Progenitor cell of endocrine pancreas (in vitro differentiated cells): Measurements from ENCODE around the gene C19orf73. TPM values are rescaled to one million over a fixed set of nuclear protein-coding genes. Genes with fewer than 3 reads are reported as not detected.

ENCODE experiments used
- DNase-seq: peaks from one replicate; pipeline ENCODE4 v3.0.0; 2021; ENCODE audit warnings: low spot score; ENCODE audit not compliant: unreplicated experiment
- H3K27ac Mint-ChIP-seq: 2 replicates; pipeline ENCODE4 v1.8.0; 2021; ENCODE audit warnings: mild to moderate bottlenecking, moderate library complexity, mixed read lengths
- H3K27me3 Mint-ChIP-seq: 2 replicates; pipeline ENCODE4 v1.8.0; 2021; ENCODE audit warnings: mixed read lengths
- H3K36me3 Mint-ChIP-seq: 2 replicates; pipeline ENCODE4 v1.8.0; 2022; ENCODE audit warnings: mixed read lengths; ENCODE audit not compliant: insufficient read depth
- H3K4me1 Mint-ChIP-seq: 2 replicates; pipeline ENCODE4 v1.8.0; 2021; ENCODE audit warnings: low read depth, mixed read lengths
- H3K4me3 Mint-ChIP-seq: 2 replicates; pipeline ENCODE4 v1.8.0; 2021; ENCODE audit warnings: low read depth, mild to moderate bottlenecking, moderate library complexity, mixed read lengths
- H3K9me3 Mint-ChIP-seq: 2 replicates; pipeline ENCODE4 v1.8.0; 2021; ENCODE audit warnings: low read depth, mixed read lengths
- CTCF ChIP-seq: fragments of 200-600 bp; sonication (generic); IDR thresholded peaks from one replicate; pipeline ENCODE4 v1.5.0; 2021; ENCODE audit warnings: antibody characterized with exemption, mild to moderate bottlenecking; ENCODE audit not compliant: unreplicated experiment
- total RNA-seq: library from RNA; stranded (reverse); gene quantifications from 2 replicates; pipeline ENCODE4 v1.2.1, GENCODE V29; 2021

C19orf73 gene
- total RNA-seq, 1 donor from 2014 or later: 1.5 TPM

GRCh38 chr19:49135686-49136085 is 16.7 kb upstream of the C19orf73 start:
- peaks cover 2% of the 10 kb centered on the region for H3K36me3 Mint-ChIP-seq
- peaks cover 29% of the 10 kb centered on the region for H3K27me3 Mint-ChIP-seq
- TF ChIP-seq CTCF: no peak
- no peak overlapping the region for H3K27ac Mint-ChIP-seq
- no peak overlapping the region for H3K4me3 Mint-ChIP-seq
- peaks cover 2% of the 10 kb centered on the region for H3K9me3 Mint-ChIP-seq
- no peaks in the 10 kb centered on the region for H3K4me1 Mint-ChIP-seq
- no peak for DNase-seq

- DNase-seq: no peak
- peaks cover 34% of the 10 kb centered on the region for H3K27me3 Mint-ChIP-seq
- H3K27ac Mint-ChIP-seq: no peak overlapping the region
- no peak for TF ChIP-seq CTCF
- H3K4me3 Mint-ChIP-seq: peak overlapping the region; percentile 24
- H3K4me1 Mint-ChIP-seq: no peaks in the 10 kb centered on the region
- peaks cover 2% of the 10 kb centered on the region for H3K36me3 Mint-ChIP-seq
- peaks cover 2% of the 10 kb centered on the region for H3K9me3 Mint-ChIP-seq
Observed at GRCh38 chr19:49133621-49134454, 14.9 kb upstream of the C19orf73 start.

- Mint-ChIP-seq H3K27ac (peak overlapping the region; percentile 20), H3K4me1 (no peaks in the 10 kb centered on the region), H3K4me3 (peak overlapping the region; percentile 24), H3K36me3 (peaks cover 2% of the 10 kb centered on the region), H3K27me3 (peaks cover 37% of the 10 kb centered on the region), H3K9me3 (peaks cover 2% of the 10 kb centered on the region)
- no peak for TF ChIP-seq CTCF
- DNase-seq: no peak
Observed at GRCh38 chr19:49132974-49133609, 14.1 kb upstream of the C19orf73 start.

GRCh38 chr19:49130325-49130724 is 11.4 kb upstream of the C19orf73 start:
- H3K36me3 Mint-ChIP-seq: no peaks in the 10 kb centered on the region
- no peak overlapping the region for H3K4me3 Mint-ChIP-seq
- DNase-seq: no peak
- no peaks in the 10 kb centered on the region for H3K9me3 Mint-ChIP-seq
- H3K27ac Mint-ChIP-seq: no peak overlapping the region
- no peak for TF ChIP-seq CTCF
- no peaks in the 10 kb centered on the region for H3K4me1 Mint-ChIP-seq
- peaks cover 34% of the 10 kb centered on the region for H3K27me3 Mint-ChIP-seq

GRCh38 chr19:49129238-49129583 is 10.3 kb upstream of the C19orf73 start:
- no peak overlapping the region for H3K27ac Mint-ChIP-seq
- no peaks in the 10 kb centered on the region for H3K9me3 Mint-ChIP-seq
- no peaks in the 10 kb centered on the region for H3K4me1 Mint-ChIP-seq
- H3K27me3 Mint-ChIP-seq: peaks cover 41% of the 10 kb centered on the region
- no peak overlapping the region for H3K4me3 Mint-ChIP-seq
- TF ChIP-seq CTCF: no peak
- H3K36me3 Mint-ChIP-seq: no peaks in the 10 kb centered on the region
- no peak for DNase-seq
